GM04504 (cell line): ENCODE measurements around the gene CASTOR1.

Experiments used
- DNase-seq: peaks from one replicate; pipeline ENCODE4 v3.0.0-alpha.2; 2012; ENCODE audit warnings: low read depth

The CASTOR1 gene

DNA sequence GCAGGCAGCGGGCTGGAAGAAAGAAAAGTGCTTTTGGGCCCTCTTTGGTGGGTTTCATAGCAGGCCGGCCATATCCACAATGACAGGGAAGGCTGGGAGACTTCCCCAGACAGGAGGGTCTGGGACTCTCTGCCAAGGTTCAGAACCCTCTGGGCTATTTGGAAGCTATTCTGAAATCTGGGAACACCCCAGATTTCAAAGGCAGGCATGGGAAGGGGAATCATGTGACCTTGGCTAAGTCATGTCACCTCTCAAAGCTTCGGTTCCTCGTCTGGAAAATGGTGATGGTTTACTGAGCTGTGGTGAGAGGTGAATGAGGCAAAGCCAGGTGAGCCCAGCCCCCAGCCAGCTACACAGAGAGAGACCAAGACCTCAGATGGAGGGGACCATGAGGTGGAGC, 4.6 kb downstream of the CASTOR1 start:
- no peak for DNase-seq

DNA sequence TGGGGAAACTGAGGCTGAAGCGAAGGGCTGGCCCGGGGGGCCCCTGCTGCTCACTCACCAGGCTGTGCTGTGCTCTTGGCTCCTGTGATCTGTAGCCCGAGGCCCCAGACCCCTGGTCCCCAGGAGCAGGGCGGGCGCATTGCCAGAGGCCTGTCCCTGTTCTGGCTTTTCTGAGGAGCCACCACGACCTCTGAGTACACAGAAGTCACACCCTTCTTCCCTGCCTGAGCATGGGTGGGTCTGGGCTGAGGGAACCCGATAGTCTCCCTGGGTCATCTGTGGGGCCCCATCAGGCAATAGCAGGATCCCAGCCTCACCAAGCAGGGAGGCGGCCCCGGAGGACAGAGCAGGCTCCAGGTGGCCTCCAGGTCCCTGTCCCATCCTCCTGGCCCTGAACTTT, 5.1 kb downstream of the CASTOR1 start:
- no peak for DNase-seq

DNA sequence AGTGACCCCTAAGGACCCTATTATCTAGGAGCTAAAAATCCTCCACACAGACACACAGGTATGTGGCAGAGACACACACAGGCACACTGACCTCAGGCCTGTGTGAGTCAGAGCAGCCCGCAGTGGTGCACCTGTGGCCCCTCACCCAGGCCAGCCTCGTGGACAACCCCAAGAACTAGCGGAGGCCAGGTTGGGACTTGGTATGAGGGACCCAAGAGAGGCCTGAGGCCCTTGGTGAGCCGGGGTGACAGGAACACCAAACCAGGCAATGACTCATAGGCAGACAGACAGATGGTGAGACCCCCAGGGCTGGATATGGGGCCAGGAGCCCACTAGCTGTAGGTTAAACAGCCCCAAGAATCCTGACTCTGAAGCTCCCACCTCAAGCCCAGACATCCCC, 6.0 kb downstream of the CASTOR1 start:
- DNase-seq: no peak

DNA sequence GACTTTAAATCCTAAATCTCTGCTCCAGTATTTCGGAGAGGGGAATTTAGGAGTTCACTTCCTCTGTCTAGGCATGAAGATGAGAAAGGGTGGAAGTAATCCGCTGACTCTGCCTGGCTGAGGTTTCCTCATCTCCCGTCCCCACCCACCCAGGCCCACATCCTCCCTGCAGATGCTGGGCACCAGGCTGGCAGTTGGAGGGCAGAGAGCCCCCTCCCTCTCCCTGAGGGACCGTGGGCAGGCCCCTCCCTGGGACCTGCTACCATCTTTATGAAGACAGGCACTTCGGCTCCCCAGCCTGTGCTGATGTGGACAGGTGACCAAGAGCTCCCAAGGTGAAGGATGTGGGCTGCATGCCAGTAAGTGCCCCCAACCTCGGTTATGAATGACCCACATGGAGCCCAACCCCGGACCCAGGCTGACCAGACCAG, 6.7 kb downstream of the CASTOR1 start:
- DNase-seq: no peak

DNA sequence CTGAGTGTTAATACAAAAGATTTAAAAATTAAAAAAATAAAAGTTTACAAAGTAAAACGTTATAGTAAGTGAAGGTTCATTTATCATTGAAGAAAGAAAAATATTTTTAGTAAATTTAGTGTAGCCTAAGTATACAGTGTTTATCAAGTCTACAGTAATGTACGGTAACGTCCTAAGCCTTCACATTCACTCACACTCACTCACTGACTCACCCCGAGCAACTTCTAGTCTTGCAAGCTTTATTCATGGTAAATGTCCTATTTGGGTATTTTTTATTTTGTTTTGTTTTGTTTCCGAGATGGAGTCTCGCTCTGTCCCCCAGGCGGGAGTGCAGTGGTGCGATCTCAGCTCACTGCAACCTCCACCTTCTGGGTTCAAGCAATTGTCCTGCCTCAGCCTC, 8.8 kb downstream of the CASTOR1 start:
- no peak for DNase-seq

DNA sequence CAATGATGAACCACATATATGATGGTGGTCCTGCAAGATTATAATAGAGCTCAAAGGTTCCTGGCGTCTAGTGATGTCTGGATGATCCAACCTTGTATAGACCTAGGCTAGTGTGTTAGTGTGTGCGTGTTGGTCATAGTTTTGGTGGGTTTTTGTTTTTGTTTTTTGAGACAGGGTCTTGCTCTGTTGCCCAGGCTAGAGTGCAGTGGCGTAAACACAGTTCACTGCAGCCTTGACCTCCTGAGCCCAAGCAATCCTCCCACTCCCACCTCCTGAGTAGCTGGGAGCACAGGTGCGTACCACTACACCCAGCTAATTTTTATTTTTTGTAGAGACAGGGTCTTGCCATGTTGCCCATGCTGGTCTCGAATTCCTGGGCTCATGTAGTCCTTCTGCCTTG, 9.4 kb downstream of the CASTOR1 start:
- no peak for DNase-seq

DNA sequence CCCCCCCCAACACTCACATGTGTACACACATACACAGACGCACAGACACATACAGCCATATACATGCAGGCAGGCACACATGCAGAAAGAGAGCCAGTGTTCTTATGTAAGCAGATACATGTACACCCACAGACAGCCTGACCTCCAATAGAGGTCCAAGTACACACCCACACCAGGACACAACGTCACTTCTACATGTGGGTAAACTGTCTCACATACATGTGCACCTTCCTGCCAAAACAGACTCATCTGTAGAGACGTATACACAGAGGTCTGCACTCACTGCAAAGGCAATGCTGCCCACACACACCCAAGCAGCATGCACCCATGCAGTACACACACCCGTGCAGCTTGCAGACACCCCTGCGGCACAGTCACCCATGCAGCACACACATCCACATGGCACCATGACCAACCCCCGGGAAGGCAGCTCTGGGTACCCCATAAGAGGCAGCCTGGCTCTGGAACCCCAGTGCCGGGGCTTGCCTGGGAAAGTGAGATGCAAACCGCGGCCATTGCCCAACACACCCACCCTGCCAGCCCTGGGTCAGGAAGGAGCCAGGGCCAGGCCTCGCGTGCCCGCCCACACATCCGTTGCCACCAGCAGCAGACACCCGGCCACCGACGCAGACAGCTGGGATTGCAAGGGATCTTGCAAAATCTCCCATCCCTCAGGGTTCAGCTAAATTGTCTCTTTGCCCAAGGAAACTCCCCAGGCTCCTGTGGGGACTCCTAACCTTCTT, 10.1 kb downstream of the CASTOR1 start:
- no peak for DNase-seq

DNA sequence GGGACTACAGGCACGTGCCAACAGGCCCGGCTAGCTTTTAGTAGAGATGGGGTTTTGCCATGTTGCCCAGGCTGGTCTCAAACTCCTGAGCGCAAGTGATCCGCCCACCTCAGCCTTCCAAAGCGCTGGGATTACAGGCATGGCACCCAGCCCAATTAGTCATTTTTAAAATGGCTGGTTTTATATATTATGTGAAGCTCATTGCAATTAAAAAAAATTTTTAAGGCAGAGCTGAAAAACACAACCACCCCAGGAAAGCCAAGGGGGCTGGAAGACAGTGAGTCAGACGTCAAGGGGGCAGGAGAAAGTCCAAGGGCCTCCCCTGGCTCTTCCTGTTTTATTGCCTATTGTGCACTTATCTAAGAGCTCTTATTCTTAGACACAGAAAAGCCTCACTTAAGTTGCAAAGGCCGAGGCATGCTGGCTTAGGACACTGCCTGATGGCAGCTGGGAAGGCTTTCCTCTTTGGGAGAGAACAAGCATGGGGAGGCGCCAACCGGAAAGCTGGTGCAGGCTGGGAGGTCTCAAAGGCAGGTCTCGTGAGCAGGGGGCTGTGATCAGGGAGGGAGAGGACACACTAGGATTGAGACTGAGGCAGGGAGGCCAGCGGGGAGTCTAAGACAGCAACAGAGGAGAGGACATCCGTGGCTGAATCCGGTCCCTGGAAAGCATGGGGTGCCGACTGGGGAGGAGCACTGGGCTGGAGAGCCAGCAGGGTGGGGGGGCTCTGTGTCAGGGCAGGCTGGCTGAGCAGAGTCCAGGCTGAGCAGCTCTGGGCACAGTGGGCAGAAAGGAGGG, 11.6 kb downstream of the CASTOR1 start:
- peak; percentile 50 for DNase-seq

DNA sequence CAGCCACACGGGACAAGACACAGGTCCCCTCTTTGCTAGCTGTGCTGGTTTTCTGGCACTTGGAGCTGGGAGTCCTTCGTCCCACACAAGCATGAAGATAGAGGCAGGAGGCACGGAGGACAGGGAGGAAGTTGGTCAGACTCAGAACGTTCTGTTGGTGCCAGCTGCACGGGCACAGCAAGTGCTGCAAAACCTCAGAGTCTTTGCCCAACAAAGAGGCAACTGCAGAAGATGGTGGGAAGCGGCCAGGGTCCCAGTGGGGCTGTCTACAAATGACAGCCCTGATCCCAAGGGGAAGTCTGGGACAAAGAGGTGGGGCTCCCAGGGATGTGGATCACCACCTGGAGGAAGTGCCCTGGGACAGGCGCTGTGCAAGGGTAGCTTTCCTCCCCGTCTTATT, 13.3 kb downstream of the CASTOR1 start:
- no peak for DNase-seq

DNA sequence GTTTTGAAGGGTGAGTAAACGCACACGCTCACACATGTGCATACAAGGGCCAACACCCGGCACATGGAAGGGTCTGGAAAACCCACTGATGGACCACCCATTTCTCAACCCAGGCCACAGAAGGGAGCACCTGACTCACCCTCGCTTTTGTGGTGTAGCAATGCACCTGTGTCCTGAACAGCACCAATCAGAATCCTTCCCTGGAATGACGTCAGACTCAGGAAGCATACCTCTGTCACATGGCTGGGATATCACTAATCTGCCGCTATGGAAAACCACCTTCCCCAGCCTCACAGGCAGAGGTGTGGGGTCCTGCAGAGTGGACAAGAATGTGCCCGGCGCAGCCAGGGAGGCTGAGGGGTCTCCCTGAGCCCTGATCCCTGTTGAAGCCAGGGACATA, 13.7 kb downstream of the CASTOR1 start:
- DNase-seq: no peak

DNA sequence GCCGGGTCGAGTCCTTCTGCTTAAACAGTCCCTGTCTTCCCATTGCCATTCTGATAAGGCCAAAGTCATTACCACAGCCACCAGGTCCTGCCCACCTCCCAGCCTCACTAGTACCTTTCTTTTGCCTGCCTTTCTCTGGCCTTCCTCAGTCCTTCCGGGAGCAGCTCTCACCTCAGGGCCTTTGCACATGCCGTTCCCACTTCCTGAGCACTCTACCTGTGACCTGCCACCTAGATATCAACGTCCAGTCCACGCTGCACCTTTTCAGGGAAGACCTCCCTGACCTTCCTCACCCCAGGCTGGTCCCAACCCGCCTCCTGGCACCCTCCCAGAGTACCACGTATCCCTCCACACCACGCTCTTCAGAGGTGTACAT, 14.9 kb downstream of the CASTOR1 start:
- DNase-seq: no peak

DNA sequence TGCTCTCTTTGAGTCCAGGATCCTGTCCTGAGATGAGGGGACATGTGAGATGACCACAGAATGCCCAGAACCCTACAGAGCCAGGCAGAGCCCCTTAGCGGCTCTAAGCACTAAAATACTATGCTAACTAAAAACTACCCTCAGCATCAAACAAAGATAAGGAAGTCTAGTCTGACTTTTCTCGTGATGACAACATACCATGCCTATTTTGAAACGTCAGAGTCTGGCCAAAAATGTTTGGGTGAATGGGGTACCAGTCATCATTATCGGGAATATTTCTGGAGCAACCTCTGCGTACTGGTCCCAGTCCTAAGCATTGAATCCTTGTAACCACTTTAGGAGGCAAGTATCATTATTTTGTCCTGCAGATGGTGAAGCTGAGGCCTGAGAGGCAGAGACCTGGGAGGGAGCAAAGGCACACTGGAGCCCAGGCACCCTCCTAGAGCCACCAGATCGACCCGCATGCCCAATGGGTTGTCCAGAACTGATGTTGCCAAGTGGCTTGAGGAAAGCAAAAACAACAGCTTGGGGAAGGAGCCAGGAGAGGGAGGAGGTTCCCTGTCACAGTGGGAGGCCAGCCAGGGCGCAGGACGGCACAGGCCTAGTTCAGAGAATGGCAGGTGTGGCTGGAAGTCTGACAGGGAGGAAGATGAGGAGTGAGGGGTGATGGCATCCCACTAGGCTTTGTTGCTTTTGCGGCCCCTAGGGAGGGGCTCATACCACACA, 15.4 kb downstream of the CASTOR1 start:
- no peak for DNase-seq

DNA sequence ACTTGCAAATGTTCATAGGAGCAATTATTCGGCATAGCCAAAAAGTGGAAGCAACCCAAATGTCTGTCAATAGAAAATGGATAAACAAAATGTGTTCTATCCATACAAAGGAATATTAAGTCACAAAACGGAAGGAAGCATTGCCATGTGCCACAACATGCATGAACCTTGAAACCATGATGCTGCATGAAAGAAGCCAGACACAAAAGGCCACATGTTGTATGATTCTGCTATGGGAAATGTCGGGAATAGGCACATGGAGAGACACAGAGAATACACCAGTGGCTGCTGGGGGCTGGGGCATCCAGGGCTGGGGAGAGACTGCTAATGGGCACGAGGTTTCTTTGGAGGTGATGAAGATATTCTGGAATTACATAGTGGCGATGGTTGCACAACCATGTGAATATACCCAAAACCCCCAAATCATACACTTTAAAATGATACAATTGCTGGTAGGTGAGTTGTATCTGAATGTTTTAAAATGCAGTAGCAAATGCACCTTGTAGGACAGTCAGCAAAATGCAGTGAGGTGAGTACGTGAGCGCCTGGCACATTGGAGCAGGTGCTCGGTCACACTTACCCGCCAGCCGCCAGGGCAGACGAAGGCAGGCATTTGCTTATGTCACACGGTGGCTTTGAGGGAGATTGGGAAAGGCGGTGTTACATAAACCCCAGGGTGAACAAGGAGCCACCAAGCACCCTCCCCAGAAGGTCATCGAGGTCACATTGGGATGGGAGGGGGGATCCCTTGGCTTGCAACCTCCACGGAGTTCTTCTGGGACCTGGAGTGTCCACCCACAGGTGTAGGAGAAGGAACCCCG, 16.3 kb downstream of the CASTOR1 start:
- no peak for DNase-seq

DNA sequence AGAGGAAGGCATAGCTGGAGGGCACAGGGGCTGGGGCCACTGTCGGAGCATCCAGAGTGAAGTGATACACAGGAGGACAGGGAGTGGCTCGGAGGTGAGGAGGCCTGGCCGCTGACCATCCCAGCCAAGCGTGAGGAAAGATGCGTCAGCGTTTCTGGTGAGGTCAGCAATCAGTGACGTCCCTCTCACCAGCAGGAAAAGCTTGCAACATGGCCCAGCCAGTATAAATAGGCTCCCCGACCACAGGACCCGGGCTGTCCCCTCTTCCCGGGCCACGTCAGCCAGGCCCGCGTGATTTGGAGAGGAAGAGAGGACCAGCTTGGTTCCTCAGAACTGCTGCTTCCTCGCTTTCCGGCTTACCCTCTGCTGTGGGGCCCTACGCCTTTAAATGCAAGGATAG, 18.5 kb downstream of the CASTOR1 start:
- no peak for DNase-seq

DNA sequence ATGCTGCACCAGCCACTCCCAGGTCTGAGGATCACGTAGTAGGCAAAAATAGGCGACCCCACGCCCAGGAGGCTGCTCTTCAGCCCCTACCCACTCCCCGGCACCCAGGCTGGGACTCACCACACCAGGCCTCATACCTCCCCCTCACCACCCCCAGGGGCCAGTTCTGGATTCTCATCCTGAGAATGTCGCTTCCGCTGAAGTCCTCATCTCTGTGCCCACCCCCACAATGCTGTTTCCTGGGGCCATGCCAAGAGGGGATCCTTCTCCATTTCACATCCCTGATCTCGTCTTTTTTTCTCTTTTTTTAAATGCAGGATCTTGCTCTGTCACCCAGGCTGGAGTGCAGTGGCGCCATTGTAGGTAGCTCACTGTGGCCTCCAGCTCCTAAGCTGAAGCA, 21.0 kb downstream of the CASTOR1 start:
- DNase-seq: no peak

DNA sequence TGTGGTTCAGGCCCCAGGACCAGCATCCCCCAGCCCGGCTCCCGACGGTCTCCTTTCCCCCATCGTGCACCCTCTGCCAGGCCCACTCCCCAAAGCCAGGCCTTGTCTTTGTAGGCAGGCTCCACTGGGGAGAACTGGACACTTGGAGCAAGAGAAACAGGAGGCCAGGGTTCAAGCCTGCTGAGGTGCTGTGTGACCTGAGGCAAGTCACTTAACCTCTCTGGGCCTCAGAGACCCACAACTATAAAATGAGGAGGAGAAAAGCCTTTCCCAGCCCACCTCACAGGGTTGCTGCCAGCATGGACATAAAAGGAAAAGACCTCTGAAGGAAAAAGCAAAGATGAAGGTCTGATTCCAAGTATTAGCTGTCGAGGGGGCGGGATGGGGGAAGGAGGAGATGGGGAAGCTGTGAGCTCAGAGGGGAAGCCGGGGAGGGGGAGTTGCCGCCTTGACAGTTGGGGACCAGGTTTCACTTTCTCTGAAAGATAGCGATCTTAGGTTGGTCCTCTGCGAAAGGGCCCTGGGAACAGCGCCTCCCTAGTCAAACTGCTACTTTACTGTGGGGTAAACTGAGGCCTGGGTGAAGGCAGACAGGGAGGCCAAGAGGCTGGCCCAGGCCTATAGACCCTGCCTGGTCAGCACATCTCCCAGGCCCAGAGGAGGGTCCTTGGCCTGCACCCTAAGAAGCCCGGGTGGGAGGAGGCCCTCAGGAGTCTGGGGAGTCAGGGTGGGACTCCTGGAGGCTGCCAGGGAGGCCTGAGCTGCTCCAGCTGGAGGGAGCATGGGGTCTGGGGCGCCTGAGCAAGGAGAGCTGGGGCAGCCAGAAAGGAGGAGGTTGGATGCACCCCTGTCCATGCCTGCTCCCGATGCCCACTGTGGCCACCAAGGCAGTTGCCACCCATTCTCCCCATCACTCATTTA, 21.7 kb downstream of the CASTOR1 start:
- no peak for DNase-seq

DNA sequence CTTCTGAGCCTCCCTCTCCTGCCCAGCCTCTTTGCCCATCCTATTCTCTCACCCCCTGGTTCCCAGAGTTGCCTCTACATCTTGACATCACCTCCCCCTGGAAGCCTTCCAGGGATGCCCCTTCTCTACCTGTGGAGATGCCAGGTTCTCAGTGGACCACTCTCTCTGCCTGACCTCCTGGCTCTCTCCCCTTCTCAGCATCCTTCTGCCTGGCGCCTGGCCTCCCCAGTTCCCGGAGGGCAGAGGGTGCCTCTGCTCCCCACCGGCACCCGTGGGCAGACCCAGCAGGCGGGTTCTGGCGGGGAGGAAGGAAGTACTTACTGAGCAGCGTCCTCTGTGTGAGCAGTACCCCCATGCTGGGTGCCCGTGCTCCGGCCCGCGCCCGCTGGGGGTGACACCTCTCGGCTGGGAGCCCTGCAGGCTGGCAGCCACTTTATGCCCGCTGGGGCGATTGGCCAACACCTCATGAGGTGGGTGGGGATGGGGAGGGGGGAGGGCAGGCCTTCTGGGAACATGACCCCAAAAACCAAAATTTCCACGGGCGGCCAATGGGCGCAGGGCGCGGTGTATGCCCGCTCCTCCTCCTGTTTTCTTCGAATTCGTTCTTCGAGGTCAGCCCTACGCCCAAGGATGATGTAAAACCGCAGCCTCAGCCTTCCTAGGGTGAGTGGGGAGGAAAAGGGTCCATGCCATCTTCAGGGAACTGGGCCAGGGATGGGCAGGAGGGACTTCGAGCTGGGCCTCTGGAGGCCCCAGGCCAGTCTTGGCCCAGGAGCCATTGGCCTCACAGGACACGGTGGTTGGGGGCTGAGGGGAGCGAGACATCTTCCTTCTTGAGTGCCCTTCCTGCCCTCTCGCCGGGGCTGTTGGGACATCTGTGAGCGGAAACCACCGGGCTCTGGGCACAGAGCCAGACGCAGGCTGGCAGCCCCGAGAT, 22.6 kb downstream of the CASTOR1 start, which contains the start of gene OSM:
Gene OSM, minus strand, starts transcription at position 407 of the 937 bp plus-strand sequence. Its CDS starts 52 bp downstream, at position 355.
- no peak for DNase-seq

DNA sequence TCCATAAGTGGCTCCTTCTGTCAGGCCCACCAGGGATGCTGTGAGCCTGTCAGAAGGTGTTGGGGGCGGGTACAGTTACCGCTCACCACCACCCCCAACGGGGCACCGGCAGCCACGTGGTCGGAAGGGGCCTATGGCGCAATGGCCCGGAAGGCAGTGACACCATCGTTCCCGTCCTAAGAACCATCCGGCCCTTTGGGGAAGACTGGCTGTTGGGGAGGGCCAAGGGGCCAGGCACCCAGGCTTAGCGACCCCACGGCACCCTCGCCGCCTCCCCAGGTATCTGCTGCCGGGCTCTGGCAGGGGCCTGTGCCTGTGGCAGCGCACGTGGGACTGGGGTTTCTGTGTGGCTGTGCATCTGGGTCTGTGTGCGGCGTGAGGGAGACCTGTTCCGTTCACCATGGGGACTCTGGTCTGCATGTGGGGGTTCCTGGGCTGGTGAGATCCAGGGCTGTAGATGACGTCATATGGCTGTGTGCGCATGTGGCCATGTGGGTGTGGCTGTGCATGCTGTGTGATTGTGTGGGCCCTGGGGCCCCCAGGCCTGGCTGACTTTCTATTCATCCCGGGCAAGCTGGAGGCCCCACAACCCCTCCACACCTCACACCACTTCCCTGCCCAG, 23.4 kb downstream of the CASTOR1 start:
- no peak for DNase-seq

DNA sequence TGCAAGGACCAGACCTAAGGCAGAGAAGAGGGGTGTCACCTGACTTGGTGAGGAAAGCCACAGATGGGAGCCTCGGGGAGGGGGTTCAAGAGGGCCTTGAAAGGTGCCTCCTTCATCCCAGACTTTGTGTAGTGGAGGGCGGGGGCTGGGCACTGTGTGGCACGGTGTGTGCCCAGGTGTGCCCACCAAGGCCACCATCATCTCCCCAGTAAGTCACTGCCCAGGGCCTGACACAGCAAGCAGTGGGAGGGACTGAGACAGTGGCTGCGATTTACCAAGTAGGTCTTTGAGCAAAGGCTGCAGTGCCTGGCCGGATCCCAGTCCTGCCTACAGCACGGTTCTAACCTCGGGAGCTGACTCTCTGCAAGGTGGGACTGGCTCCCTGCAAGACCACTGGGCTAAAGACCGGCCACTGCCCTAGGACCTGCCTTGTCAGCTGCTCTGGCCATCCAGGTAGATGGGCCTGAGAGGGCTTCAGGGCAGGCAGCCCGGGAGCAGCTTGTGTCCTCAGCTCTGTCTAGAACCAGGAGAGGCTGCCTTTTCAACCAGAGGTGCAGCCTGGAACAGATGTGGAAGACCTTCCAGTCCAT, 24.1 kb downstream of the CASTOR1 start:
- DNase-seq: no peak
